Prostate gland (tissue), 2 donors: ENCODE measurements around the gene LDB1.

Experiments used
- POLR2A ChIP-seq: fragments of 450-650 bp; IDR thresholded peaks from one replicate; pipeline ENCODE4 v1.6.1; 2016; ENCODE audit warnings: antibody characterized with exemption, mild to moderate bottlenecking
- POLR2AphosphoS5 ChIP-seq: sonication (generic); formaldehyde crosslinking; IDR thresholded peaks from one replicate; pipeline ENCODE4 v1.6.1; 2017; ENCODE audit warnings: antibody characterized with exemption
- TF ChIP-seq, protein P1 (sequence below), 4 experiments: fragments of 200-600 bp in 2 of 4; fragments of 450-650 bp in 2 of 4; sonication (generic) in 2 of 4; IDR thresholded peaks; 1 replicate in 3 of 4; 2 replicates in 1 of 4; pipeline ENCODE4 v1.5.1; 2016 to 2019; ENCODE audit warnings: antibody characterized with exemption in 4 of 4, mild to moderate bottlenecking in 2 of 4, moderate library complexity in 2 of 4

DNA sequence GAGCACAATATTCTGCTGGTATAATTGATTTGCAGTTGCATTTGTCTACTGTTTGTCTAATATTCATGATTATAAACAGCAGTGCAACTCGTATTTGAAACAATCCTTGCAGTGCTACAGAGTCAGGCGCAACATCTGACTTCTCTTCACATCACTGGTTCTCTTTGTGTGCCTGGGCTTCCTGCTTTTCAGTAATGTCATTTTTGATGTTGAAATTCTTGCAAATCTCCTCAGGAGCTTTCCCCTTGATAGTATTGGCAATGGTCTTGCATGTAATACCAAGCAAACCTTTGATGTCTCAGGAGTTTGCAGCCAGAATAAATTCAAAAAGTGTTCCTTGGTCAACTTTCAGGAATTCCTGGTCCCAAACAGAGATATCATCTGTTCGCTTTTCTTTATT lies 34.8 kb downstream of the LDB1 start:
- TF ChIP-seq POLR2A (no peak), POLR2AphosphoS5 (no peak)
- TF ChIP-seq, protein P1, sequence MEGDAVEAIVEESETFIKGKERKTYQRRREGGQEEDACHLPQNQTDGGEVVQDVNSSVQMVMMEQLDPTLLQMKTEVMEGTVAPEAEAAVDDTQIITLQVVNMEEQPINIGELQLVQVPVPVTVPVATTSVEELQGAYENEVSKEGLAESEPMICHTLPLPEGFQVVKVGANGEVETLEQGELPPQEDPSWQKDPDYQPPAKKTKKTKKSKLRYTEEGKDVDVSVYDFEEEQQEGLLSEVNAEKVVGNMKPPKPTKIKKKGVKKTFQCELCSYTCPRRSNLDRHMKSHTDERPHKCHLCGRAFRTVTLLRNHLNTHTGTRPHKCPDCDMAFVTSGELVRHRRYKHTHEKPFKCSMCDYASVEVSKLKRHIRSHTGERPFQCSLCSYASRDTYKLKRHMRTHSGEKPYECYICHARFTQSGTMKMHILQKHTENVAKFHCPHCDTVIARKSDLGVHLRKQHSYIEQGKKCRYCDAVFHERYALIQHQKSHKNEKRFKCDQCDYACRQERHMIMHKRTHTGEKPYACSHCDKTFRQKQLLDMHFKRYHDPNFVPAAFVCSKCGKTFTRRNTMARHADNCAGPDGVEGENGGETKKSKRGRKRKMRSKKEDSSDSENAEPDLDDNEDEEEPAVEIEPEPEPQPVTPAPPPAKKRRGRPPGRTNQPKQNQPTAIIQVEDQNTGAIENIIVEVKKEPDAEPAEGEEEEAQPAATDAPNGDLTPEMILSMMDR (IDR thresholded peaks at IDR 0.05), result no peak
